T-helper 2 cell (primary cell): Measurements from ENCODE around the gene PRAMEF6.
"Not testable (repeated sequence)": the region's sequence is repeated elsewhere in the genome, so short reads cannot be mapped to it uniquely, and the experiment has no call there.

Experiments used
- DNase-seq, 5 experiments: peaks; one replicate each; pipeline versions ENCODE4 v3.0.0 to v3.0.0-alpha.2; 2012 to 2022
- total RNA-seq, 2 donors: gene quantifications; one replicate each; lab custom pipeline; 2026; lab: John Stamatoyannopoulos, UW

The PRAMEF6 gene
- total RNA-seq: 0 reads per million in 2 donors

- DNase-seq: not testable (repeated sequence)
Measured at GRCh38 chr1:12947480-12947879, at the start of gene PRAMEF6. TSS of gene PRAMEF6 (minus strand) at chr1:12947580. CDS start at chr1:12942518, 5,062 bp downstream.

DNA sequence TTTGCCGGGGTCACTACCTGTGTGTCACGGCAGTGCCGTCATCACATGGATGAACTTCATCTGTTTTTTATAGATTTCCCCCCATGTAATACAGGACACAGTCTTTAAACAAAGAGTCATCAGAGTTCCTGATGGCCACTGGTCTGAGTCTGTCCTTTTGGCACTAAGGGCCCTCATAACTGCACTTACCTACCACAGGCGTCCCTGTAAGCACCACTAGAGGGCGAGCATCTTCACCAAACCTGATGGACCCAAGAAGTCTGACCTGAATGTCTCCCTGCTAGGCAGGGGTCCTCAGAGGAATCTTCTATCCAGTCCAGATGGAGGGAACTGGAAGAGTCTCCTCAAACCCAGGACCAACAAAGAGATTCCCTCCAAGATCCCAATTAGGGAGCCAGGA, 23.0 kb downstream of the PRAMEF6 start:
- DNase-seq: not testable (repeated sequence)

GRCh38 chr1:12921749-12922148, 25.6 kb downstream of the PRAMEF6 start:
- not testable (repeated sequence) for DNase-seq

- DNase-seq: not testable (repeated sequence)
Measured at GRCh38 chr1:12916310-12916709, 31.1 kb downstream of the PRAMEF6 start, which contains the start of gene PRAMEF7. TSS of gene PRAMEF7 (plus strand) at chr1:12916610. CDS start at chr1:12917693, 1,083 bp downstream.

GRCh38 chr1:12903793-12904572, 43.4 kb downstream of the PRAMEF6 start:
- DNase-seq: not testable (repeated sequence)

- not testable (repeated sequence) for DNase-seq
Measured at GRCh38 chr1:12899186-12899585, 48.2 kb downstream of the PRAMEF6 start.

DNA sequence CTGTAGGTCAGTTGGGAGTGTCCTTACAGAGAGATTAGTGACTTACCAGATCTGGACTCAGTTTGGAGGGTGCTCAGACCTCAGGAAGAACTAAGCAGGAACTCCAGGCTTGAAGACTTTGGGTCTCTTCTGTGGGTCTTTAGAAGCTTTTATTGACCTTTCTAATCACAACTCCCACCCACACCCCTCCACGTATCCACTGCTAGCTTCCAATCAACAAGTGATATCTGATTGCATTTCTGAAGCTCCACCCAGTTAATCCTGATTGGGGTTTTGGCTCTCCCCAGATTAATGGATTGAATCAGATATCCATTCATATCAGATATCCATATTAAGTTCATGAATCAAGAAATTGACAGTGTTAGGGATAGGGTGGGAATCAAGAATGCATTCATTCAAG, 49.2 kb downstream of the PRAMEF6 start, which contains the start of gene PRAMEF10:
Gene PRAMEF10, minus strand, starts transcription at position 101 of the 400 bp plus-strand sequence. CDS start 2,423 bp downstream, outside the sequence.
- DNase-seq: not testable (repeated sequence)
